Aorta (tissue), 5 donors: ENCODE results near the gene SPRR2B. TPM values are rescaled to one million over a fixed set of nuclear protein-coding genes. Genes with fewer than 3 reads are reported as not detected.

Experiments used
- ATAC-seq: fragments of 200-7000 bp; cut with Tn5 transposase; one replicate; pipeline ENCODE4 v1.9.1; 2022; ENCODE audit warnings: moderate library complexity; ENCODE audit not compliant: low FRiP score
- DNase-seq, 2 donors: peaks; one replicate each; pipeline ENCODE4 v3.0.0-alpha.2; 2020
- H3K27ac ChIP-seq, 2 donors: one replicate each; pipeline ENCODE4 v1.5.1; 2013; ENCODE audit warnings: low read length in 2 of 2, mild to moderate bottlenecking in 2 of 2, moderate library complexity in 2 of 2, control low read depth in 1 of 2, inconsistent platforms in 1 of 2, low read depth in 1 of 2
- H3K27me3 ChIP-seq, 2 donors: one replicate each; pipeline ENCODE4 v1.6.1; 2013; ENCODE audit warnings: control low read depth in 1 of 2, low read length in 1 of 2, mild to moderate bottlenecking in 1 of 2, moderate library complexity in 1 of 2; ENCODE audit not compliant: insufficient read depth in 2 of 2, control insufficient read depth in 1 of 2
- H3K36me3 ChIP-seq, 2 donors: one replicate each; pipeline ENCODE4 v1.6.1; 2013; ENCODE audit warnings: control low read depth in 1 of 2, low read length in 1 of 2, mild to moderate bottlenecking in 1 of 2; ENCODE audit not compliant: insufficient read depth in 2 of 2, control insufficient read depth in 1 of 2
- H3K4me1 ChIP-seq, 2 donors: one replicate each; pipeline ENCODE4 v1.6.1; 2013; ENCODE audit warnings: low read length in 2 of 2, control low read depth in 1 of 2, mild to moderate bottlenecking in 1 of 2, moderate library complexity in 1 of 2; ENCODE audit not compliant: insufficient read depth in 2 of 2, control insufficient read depth in 1 of 2
- H3K4me3 ChIP-seq, 2 donors: one replicate each; pipeline ENCODE4 v1.5.1; 2013; ENCODE audit warnings: low read length in 2 of 2, control low read depth in 1 of 2, mild to moderate bottlenecking in 1 of 2
- H3K9me3 ChIP-seq: one replicate; pipeline ENCODE4 v1.6.1; 2013; ENCODE audit warnings: mild to moderate bottlenecking, low read length; ENCODE audit not compliant: control insufficient read depth
- WGBS, 2 donors: extraction: QIAGEN DNeasy Blood & Tissue Kit; methylation state at CpG; one replicate each; pipeline ENCODE4 v1.1.7; 2013; 5-methylcytosine and 5-hydroxymethylcytosine counted together
- intact Hi-C, 2 donors: fragments of 100-400 bp; cut with DNase I; formaldehyde crosslinking; loops; one replicate each; pipeline versions ENCODE4 v1.14.2 to v1.15.0; 2022
- polyA plus RNA-seq, 2 donors: library from polyadenylated mRNA; stranded (reverse); fragments of 200-250 nt; gene quantifications; one replicate each; pipeline ENCODE4 v1.2.3, GENCODE V29; 2013
- total RNA-seq, 2 donors: library from RNA; stranded (reverse); fragmentation: NEBNext Ultra II Directional; extraction: Animal tissue kit (Norgen Biotek cat#: 25700); gene quantifications; one replicate each; pipeline ENCODE4 v1.2.1, GENCODE V29; 2021
- donor health status: healthy with polysubstance abuse.
- donor health status: Bipolar disorder and iron deficiency.
- donor health status: DM: no; HTN: no; CAD: no.
- donor health status: DM: no; HTN: no; CAD: no.
- donor health status: DM: yes; HTN: yes; CAD: no.

Gene SPRR2B
- total and polyA plus RNA-seq, 4 donors, result not detected

GRCh38 chr1:153094426-153094825 lies 23.0 kb upstream of the SPRR2B start, which contains the start of gene SPRR2E:
SPRR2E (minus strand) TSS chr1:153094526; CDS start chr1:153093751, 775 bp downstream.
- Histone ChIP-seq H3K4me1 (no peaks in the 10 kb centered on the region), H3K36me3 (no peaks in the 10 kb centered on the region), H3K27ac (no peak within 1 kb of the TSS), H3K27me3 (no peaks in the 10 kb centered on the region), H3K9me3 (peaks cover 2% of the 10 kb centered on the region), H3K4me3 (no peak within 1 kb of the TSS)
- no peak for ATAC-seq
- intact Hi-C loops, result no loop called here
- no peak for DNase-seq

GRCh38 chr1:153087652-153088051 lies 16.2 kb upstream of the SPRR2B start:
- Histone ChIP-seq H3K36me3 (no peaks in the 10 kb centered on the region), H3K4me3 (no peak overlapping the region), H3K27ac (no peak overlapping the region), H3K27me3 (no peaks in the 10 kb centered on the region), H3K4me1 (no peaks in the 10 kb centered on the region), H3K9me3 (no peaks in the 10 kb centered on the region)
- DNase-seq (no peak), ATAC-seq (no peak)
- 70 to 81% methylated on average over 1 of the region's 1 CpG for WGBS, 2 donors
- intact Hi-C loops, result no loop called here

- H3K27me3 ChIP-seq, result no peaks in the 10 kb centered on the region
- no peak overlapping the region for H3K27ac ChIP-seq
- WGBS, 2 donors, result 55 to 57% methylated on average over 3 of the region's 3 CpGs
- no peak for DNase-seq
- no peaks in the 10 kb centered on the region for H3K4me1 ChIP-seq
- no peak overlapping the region for H3K4me3 ChIP-seq
- no peak for ATAC-seq
- no peaks in the 10 kb centered on the region for H3K9me3 ChIP-seq
- intact Hi-C loops, result no loop called here
- H3K36me3 ChIP-seq, result no peaks in the 10 kb centered on the region
Observed at GRCh38 chr1:153081736-153082135, 10.3 kb upstream of the SPRR2B start.

- 71 to 73% methylated on average over 5 of the region's 5 CpGs for WGBS, 2 donors
- no peaks in the 10 kb centered on the region for H3K9me3 ChIP-seq
- H3K27me3 ChIP-seq, result no peaks in the 10 kb centered on the region
- H3K4me1 ChIP-seq, result no peaks in the 10 kb centered on the region
- DNase-seq (no peak), ATAC-seq (no peak)
- H3K36me3 ChIP-seq, result no peaks in the 10 kb centered on the region
- H3K27ac ChIP-seq, result no peak overlapping the region
- no peak overlapping the region for H3K4me3 ChIP-seq
- intact Hi-C loops, result no loop called here
Observed at GRCh38 chr1:153072806-153073726, 1.7 kb upstream of the SPRR2B start.

GRCh38 chr1:153070243-153070642 lies 1.2 kb downstream of the SPRR2B start:
- intact Hi-C loops, result no loop called here
- H3K9me3 ChIP-seq, result no peaks in the 10 kb centered on the region
- H3K4me3 ChIP-seq, result no peak overlapping the region
- ATAC-seq (no peak), DNase-seq (no peak)
- no peak overlapping the region for H3K27ac ChIP-seq
- H3K36me3 ChIP-seq, result no peaks in the 10 kb centered on the region
- 53 to 75% methylated on average over 2 of the region's 2 CpGs for WGBS, 2 donors
- no peaks in the 10 kb centered on the region for H3K27me3 ChIP-seq
- H3K4me1 ChIP-seq, result no peaks in the 10 kb centered on the region

DNA sequence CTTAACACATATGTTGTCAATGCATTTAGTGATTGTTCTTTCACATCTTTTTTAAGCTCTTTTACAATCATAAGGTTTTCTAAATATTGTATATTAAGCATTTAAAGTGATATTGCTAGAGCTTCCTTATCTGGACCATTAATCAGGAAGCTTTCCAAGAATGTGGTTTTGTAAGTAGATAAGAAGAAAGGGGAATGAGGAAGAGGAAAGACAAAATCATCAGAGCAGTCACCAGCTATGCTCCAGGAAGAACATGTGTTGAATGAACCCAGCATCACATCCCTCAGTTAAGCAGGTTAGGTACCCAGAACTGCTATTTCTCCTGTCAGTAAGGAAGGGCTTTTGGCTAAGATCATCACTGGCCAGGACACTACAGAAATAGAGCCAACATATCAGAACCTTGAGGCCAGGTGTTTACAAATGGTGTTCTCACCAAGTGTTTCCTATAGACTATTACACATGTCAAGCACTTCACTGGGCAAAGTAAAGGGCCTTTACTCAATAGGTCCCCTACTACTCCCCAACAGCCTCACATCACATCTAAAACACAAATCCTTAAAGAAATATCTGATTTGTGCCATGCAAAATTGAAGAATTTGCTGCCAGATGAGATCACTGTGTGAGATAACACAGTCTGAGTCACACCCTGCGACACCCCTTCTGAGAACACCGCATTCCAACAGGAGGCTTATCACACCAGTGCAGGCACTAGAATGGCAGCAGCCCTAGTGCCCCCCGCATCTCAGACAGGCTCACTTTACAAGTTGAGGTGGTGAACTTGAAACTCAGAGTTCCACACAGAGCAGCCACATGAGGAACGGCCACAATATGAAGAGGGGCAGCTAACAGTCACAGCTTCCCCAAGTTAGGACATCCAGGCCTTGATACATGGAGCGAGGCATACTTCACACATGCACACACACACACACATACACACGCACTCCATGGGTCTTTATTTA lies 12.3 kb downstream of the SPRR2B start:
- 50 to 56% methylated on average over 6 of the region's 6 CpGs for WGBS, 2 donors

DNA sequence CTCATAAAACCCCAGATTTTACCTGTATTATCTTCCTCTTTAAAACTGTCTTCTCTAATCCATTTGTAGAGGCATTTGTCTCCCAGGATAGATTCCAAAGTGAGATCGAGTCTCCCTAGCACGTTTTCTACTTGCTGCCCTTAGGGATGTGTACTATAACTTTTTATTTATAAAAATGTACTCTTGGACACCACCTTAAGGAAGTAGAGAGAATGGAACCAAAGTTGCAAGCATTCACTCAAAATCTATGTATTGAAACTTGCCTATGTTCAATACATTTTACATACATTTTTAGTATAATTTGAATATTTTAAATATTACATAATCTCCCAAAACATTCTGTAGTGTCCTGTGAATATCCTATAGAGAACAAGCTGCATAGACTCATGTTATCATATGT lies 13.3 kb downstream of the SPRR2B start:
- H3K9me3 ChIP-seq, result peaks cover 1% of the 10 kb centered on the region
- no peak overlapping the region for H3K4me3 ChIP-seq
- WGBS, 2 donors, result 48 to 51% methylated on average over 2 of the region's 2 CpGs
- DNase-seq (no peak), ATAC-seq (no peak)
- intact Hi-C loops, result no loop called here
- no peaks in the 10 kb centered on the region for H3K4me1 ChIP-seq
- H3K36me3 ChIP-seq, result no peaks in the 10 kb centered on the region
- no peak overlapping the region for H3K27ac ChIP-seq
- H3K27me3 ChIP-seq, result no peaks in the 10 kb centered on the region

More for the DNA sequence above, 12.3 kb downstream of the SPRR2B start:
- Histone ChIP-seq H3K4me1 (no peaks in the 10 kb centered on the region), H3K4me3 (no peak overlapping the region), H3K36me3 (no peaks in the 10 kb centered on the region), H3K9me3 (peaks cover 1% of the 10 kb centered on the region), H3K27ac (no peak overlapping the region), H3K27me3 (no peaks in the 10 kb centered on the region)
- DNase-seq, result no peak
- intact Hi-C loops, result no loop called here
- ATAC-seq, result no peak

DNA sequence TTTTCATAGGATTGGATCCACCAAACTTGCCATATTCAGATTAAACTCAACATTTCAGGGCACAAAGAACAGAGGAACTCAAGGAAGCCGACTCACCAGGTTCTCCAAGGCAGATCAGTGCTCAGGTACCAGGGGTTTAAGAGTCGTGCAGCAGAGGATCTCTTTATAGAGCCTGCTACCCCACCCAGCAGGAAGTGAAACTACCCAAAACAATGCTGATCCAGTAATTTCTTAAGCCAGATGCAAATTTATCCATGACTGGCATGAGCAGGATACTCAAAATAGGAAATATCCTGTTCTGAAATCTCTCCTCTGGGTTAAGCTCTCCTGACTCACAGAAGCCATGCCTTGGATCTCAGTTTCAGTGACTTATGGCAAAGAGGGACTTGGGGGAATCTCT lies 14.0 kb downstream of the SPRR2B start, which contains the start of gene SPRR2A:
Gene SPRR2A (minus strand): TSS at position 138 of the 400 bp plus-strand sequence. CDS start 777 bp downstream, outside the sequence.
- Histone ChIP-seq H3K27me3 (no peaks in the 10 kb centered on the region), H3K4me3 (no peak within 1 kb of the TSS), H3K9me3 (no peaks in the 10 kb centered on the region), H3K36me3 (no peaks in the 10 kb centered on the region), H3K4me1 (no peaks in the 10 kb centered on the region), H3K27ac (no peak within 1 kb of the TSS)
- ATAC-seq (no peak), DNase-seq (no peak)
- 58 to 59% methylated on average over 2 of the region's 2 CpGs for WGBS, 2 donors
- intact Hi-C loops, result no loop called here
